Measurements from ENCODE around the gene PARP8. TPM values are rescaled to one million over a fixed set of nuclear protein-coding genes. Genes with fewer than 3 reads are reported as not detected.
"Not testable (repeated sequence)": the region's sequence is repeated elsewhere in the genome, so short reads cannot be mapped to it uniquely, and the experiment has no call there.

Gene PARP8
- total and polyA plus RNA-seq, 9 donors: 4.4 to 21.4 (median 18.4) TPM

DNA sequence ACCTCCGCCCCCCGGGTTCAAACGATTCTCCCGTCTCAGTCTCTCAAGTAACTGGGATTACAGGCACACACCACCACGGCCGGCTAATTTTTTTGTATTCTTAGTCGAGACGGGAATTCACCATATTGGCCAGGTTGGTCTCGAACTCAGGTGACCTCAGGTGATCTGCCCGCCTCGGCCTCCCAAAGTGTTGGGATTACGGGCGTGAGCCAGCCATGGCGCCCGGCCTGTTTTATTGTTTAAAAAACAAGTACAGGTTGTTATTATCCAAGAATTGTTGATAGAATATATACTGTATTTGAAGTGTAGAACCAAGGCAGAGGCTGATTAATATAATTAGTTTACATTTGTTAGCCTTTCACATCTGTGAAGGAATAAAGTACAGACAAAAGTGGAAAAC is 8.9 kb downstream of the PARP8 start:
- TF ChIP-seq, protein P1, sequence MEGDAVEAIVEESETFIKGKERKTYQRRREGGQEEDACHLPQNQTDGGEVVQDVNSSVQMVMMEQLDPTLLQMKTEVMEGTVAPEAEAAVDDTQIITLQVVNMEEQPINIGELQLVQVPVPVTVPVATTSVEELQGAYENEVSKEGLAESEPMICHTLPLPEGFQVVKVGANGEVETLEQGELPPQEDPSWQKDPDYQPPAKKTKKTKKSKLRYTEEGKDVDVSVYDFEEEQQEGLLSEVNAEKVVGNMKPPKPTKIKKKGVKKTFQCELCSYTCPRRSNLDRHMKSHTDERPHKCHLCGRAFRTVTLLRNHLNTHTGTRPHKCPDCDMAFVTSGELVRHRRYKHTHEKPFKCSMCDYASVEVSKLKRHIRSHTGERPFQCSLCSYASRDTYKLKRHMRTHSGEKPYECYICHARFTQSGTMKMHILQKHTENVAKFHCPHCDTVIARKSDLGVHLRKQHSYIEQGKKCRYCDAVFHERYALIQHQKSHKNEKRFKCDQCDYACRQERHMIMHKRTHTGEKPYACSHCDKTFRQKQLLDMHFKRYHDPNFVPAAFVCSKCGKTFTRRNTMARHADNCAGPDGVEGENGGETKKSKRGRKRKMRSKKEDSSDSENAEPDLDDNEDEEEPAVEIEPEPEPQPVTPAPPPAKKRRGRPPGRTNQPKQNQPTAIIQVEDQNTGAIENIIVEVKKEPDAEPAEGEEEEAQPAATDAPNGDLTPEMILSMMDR (IDR thresholded peaks at IDR 0.05): no peak
- TF ChIP-seq EP300 (IDR thresholded peaks at IDR 0.05): no peak
- TF ChIP-seq POLR2A (IDR thresholded peaks at IDR 0.05): no peak

DNA sequence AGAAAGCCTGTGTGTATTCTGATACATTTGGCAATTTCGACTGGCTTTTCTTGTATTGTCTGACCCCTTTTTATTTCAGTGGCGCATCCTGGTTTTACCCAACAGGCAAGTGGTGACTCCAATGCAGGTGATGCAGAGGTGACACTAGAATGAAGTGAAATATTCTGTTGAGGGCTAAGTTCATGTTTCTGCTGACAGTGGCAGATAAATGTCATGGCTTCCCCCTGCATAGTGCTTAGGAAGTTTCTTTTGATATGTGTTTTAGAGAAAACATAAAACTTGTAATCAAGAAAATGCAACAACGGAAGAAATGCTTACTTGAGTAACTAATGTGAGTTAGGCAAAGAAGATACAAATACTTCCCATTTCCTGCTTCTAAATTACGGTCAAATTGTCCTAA is 13.1 kb downstream of the PARP8 start:
- intact Hi-C loops (cut with DNase I); H3K4me1 ChIP-seq (ENCODE audit: insufficient read depth); DNase-seq; H3K36me3 ChIP-seq; H3K27ac ChIP-seq; H3K4me3 ChIP-seq; H3K9me3 ChIP-seq; H3K27me3 ChIP-seq: not testable (repeated sequence)
- WGBS, 3 donors: 90 to 94% (median 93%) methylated on average over 4 of the region's 4 CpGs

More for the DNA sequence above, 8.9 kb downstream of the PARP8 start:
- no peaks in the 10 kb centered on the region for H3K9me3 ChIP-seq
- intact Hi-C loops (cut with DNase I): no loop called here
- peaks cover 1% of the 10 kb centered on the region for H3K4me1 ChIP-seq (ENCODE audit: insufficient read depth)
- H3K4me3 ChIP-seq: no peak overlapping the region
- no peak for DNase-seq
- no peak overlapping the region for H3K27ac ChIP-seq
- H3K27me3 ChIP-seq: no peaks in the 10 kb centered on the region
- 96 to 99% (median 97%) methylated on average over 15 of the region's 15 CpGs for WGBS, 3 donors
- no peaks in the 10 kb centered on the region for H3K36me3 ChIP-seq

DNA sequence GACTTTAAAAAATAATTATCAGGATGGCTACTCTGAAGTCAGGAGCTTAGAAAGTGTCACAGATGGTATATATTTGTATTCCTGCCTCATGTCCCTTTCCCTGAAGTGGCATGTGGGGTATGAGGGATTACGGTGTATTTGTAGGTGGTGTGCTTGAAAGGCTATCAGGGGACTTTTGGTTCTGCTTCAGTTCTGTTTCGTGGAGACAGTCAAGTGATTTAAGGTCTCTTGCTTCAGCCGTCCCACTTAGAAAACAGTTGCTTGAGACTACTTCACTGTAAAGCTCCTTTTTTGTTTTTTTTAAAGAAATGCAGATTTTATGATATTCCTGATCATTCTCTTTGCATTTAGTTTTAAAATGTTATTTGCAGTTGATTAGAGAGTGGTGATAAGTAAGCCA is 18.3 kb downstream of the PARP8 start:
- intact Hi-C loops (cut with DNase I): no loop called here
- no peak overlapping the region for H3K4me3 ChIP-seq
- TF ChIP-seq, protein P1 (IDR thresholded peaks at IDR 0.05): no peak
- TF ChIP-seq EP300 (IDR thresholded peaks at IDR 0.05) (no peak), POLR2A (IDR thresholded peaks at IDR 0.05) (no peak)

DNA sequence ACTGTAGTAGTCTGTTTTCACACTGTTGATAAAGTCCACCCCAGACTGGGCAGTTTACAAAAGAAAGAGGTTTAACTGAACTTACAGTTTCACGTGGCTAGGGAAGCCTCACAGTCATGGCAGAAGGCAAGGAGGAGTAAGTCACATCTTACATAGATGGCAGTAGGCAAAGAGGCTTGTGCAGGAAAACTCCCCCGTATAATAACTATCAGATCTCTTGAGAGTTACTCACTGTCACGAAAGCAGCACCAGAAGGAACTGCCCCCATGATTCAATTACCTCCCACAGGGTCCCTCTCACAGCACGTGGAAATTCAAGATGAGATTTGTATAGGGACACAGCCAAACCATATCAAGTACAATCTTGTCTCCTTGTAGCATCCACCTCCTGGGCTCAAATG is 21.1 kb downstream of the PARP8 start:
- DNase-seq: no peak
- Histone ChIP-seq H3K27ac (no peak overlapping the region), H3K9me3 (no peaks in the 10 kb centered on the region), H3K36me3 (no peaks in the 10 kb centered on the region), H3K27me3 (no peaks in the 10 kb centered on the region), H3K4me3 (no peak overlapping the region), H3K4me1 (ENCODE audit: insufficient read depth) (no peaks in the 10 kb centered on the region)
- TF ChIP-seq EP300 (IDR thresholded peaks at IDR 0.05) (no peak), POLR2A (IDR thresholded peaks at IDR 0.05) (no peak)
- TF ChIP-seq, protein P1 (IDR thresholded peaks at IDR 0.05): no peak
- WGBS, 3 donors: 92 to 95% (median 93%) methylated on average over 4 of the region's 4 CpGs
- intact Hi-C loops (cut with DNase I): no loop called here

More for the DNA sequence above, 18.3 kb downstream of the PARP8 start:
- Histone ChIP-seq H3K27me3 (no peaks in the 10 kb centered on the region), H3K36me3 (no peaks in the 10 kb centered on the region), H3K27ac (no peak overlapping the region), H3K4me1 (ENCODE audit: insufficient read depth) (no peaks in the 10 kb centered on the region), H3K9me3 (no peaks in the 10 kb centered on the region)
- 80 to 93% (median 86%) methylated on average over 3 of the region's 3 CpGs for WGBS, 3 donors
- no peak for DNase-seq

DNA sequence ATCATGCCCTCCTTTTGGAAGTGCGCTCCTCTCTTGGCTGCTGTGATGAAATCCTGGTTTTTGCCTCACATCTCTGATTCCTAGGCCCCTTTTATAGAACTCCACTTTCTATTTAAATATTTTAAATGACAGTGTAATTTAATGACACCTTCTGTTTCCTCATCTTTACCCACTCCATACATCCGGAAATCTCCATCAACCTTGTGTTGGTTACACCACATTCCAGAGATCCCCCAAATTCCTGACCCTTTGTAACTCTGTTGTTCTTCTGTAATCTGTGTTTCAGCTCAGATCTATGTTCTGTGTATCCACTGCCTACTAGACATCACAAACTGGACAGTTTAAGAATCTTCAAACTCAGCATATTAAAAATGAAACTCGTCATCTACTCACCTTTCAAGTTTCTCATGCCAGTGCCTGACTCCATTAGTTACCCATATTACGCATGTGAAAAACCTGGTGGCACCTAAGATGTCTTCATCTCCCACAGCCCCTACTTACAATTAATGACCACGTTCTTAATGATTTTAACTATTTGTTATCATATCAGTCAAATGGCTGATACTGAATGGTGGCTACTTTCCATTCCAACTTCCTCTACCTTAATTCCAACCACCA is 25.1 kb downstream of the PARP8 start:
- WGBS, 3 donors: 83 to 85% (median 85%) methylated on average over 5 of the region's 5 CpGs
- no peak overlapping the region for H3K4me3 ChIP-seq
- H3K9me3 ChIP-seq: no peaks in the 10 kb centered on the region
- H3K27ac ChIP-seq: no peak overlapping the region
- DNase-seq: no peak
- H3K4me1 ChIP-seq (ENCODE audit: insufficient read depth): no peaks in the 10 kb centered on the region
- intact Hi-C loops (cut with DNase I): no loop called here
- H3K27me3 ChIP-seq: no peaks in the 10 kb centered on the region
- TF ChIP-seq, protein P1 (IDR thresholded peaks at IDR 0.05): no peak
- no peak for TF ChIP-seq POLR2A (IDR thresholded peaks at IDR 0.05)
- no peak for TF ChIP-seq EP300 (IDR thresholded peaks at IDR 0.05)
- H3K36me3 ChIP-seq: no peaks in the 10 kb centered on the region

All from ovary (tissue), 9 donors.